ENCODE measurements around the gene KCNN3. TPM values are rescaled to one million over a fixed set of nuclear protein-coding genes. Genes with fewer than 3 reads are reported as not detected.

Gene KCNN3
- total and polyA plus RNA-seq, 2 of the 13 experiments (the other 11 are each of a cell fraction or from before 2014, with no cell fraction given): not detected

DNA sequence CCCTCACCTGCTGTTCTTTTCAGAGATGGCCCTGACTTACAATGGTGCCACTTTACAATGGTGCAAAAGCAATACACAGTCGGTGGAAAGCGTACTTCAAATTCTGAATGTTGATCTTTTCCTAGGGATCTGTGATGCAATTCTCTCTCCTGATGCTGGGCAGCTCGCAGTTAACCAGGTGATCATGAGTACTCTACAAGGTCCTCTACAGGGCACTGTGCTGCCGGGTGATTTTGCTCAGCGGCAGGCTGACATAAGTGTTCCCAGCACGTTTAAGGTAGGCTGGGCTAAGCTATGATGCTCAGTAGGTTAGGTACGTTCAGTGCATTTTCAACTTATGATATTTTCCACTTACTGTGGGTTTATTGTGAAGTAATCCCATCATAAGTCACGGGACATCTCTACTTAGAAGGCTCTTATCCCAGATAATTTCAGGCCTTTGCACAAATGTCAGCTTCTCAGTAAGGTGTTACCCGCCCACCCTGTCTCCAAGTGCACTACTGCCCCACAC lies 126.5 kb downstream of the KCNN3 start (continued):
- TF ChIP-seq BATF2 (CRISPR knock-in tag; IDR thresholded peaks at IDR 0.05) (no peak), TRIM24 (CRISPR knock-in tag; IDR thresholded peaks at IDR 0.05) (no peak), PAX8 (CRISPR knock-in tag; IDR thresholded peaks at IDR 0.05; ENCODE audit: borderline replicate concordance) (no peak), RCOR2 (CRISPR knock-in tag; IDR thresholded peaks at IDR 0.05) (no peak), YEATS2 (CRISPR knock-in tag; IDR thresholded peaks at IDR 0.05; ENCODE audit: borderline replicate concordance) (no peak), NR2F1 (CRISPR knock-in tag; IDR thresholded peaks at IDR 0.05) (no peak), YEATS4 (CRISPR knock-in tag; IDR thresholded peaks at IDR 0.05; ENCODE audit: borderline replicate concordance) (no peak)

- intact Hi-C loops (cut with micrococcal nuclease; ENCODE audit: unreplicated experiment): no loop called here
- DNase-seq (ENCODE audit: low spot score): no peak
Measured at GRCh38 chr1:154742606-154743005, 127.5 kb downstream of the KCNN3 start.

More at GRCh38 chr1:154742606-154743005, 127.5 kb downstream of the KCNN3 start:
- POLR2A ChIA-PET: interaction anchor here (1.5 kb wide), 1 partner anchor 183 kb away, joined by 4 read pairs; no protein-coding TSS in a partner anchor
- no peak for TF ChIP-seq HNRNPH1 (optimal IDR thresholded peaks at IDR 0.05; ENCODE audit: low read depth, low read length)
- H2AFZ ChIP-seq (ENCODE audit: low read length): no peak overlapping the region
- no peaks in the 10 kb centered on the region for H4K20me1 ChIP-seq (ENCODE audit: insufficient read depth, low read length)
- FAIRE-seq (no peak), ATAC-seq (no peak)
- H3K4me2 ChIP-seq (ENCODE audit: low read depth, low read length): no peak overlapping the region
- H3K9ac ChIP-seq (ENCODE audit: insufficient read depth, low read depth, low read length): no peak overlapping the region
- H3K9me3 ChIP-seq (ENCODE audit: low read length): no peaks in the 10 kb centered on the region
- WGBS (ENCODE audit: low lambda C conversion rate): 31% methylated on average over 7 of the region's 11 CpGs
- no TSS peak for BruUV-seq (replicated peaks)
- no peak overlapping the region for H3K4me3 ChIP-seq (replicated peaks in 1 of 3; ENCODE audit: insufficient read depth in 1 of 3, low read depth in 2 of 3, low read length in 3 of 3)
- H3K27me3 ChIP-seq (ENCODE audit: control insufficient read depth in 1 of 2, insufficient read depth in 2 of 2, low read length in 2 of 2): peaks cover 0 to 40% of the 10 kb centered on the region in 2 experiments; a peak in 2 of 5 replicates
- in situ Hi-C loops (cut with HindIII; ENCODE audit: extremely low pct_ligation_motif_present, low pct_unique_long_range_greater_than_20kb): no loop called here
- no peaks in the 10 kb centered on the region for H3K36me3 ChIP-seq (replicated peaks in 1 of 2; ENCODE audit: control insufficient read depth in 1 of 2, insufficient read depth in 2 of 2, low read length in 2 of 2)
- H3K79me2 ChIP-seq (ENCODE audit: insufficient read depth, low read length): no peaks in the 10 kb centered on the region
- CTCF ChIA-PET (ENCODE audit: low intra/inter-chr PET ratio, low total read pairs): interaction anchor here (0.9 to 3.3 kb wide), 4 partner anchors 73 to 263 kb away, joined by 3 to 51 read pairs (median 11); no protein-coding TSS in a partner anchor
- H3K27ac ChIP-seq (ENCODE audit: extremely low read length, insufficient read depth, low read length): no peak overlapping the region
- 0 out of 2 replicates have a peak, but pooled peaks cover 13% of the 10 kb centered on the region for H3K4me1 ChIP-seq (ENCODE audit: insufficient read depth, low read length)

All from HepG2 (cell line).